GM12892 (cell line): Measurements from ENCODE around the gene DGCR2.
"Not testable (repeated sequence)": the region's sequence is repeated elsewhere in the genome, so short reads cannot be mapped to it uniquely, and the experiment has no call there.

Experiments
- POLR2A ChIP-seq: IDR thresholded peaks from 2 replicates; pipeline ENCODE4 v1.6.1; 2011; ENCODE audit warnings: low read depth, low read length, control low read depth
- POLR2AphosphoS5 ChIP-seq: IDR thresholded peaks from 2 replicates; pipeline ENCODE4 v1.6.1; 2011; ENCODE audit warnings: low read depth, low read length, control low read depth
- TAF1 ChIP-seq: IDR thresholded peaks from 2 replicates; pipeline ENCODE4 v1.6.1; 2011; ENCODE audit warnings: low read depth, mild to moderate bottlenecking, control low read depth, low read length, borderline replicate concordance

DNA sequence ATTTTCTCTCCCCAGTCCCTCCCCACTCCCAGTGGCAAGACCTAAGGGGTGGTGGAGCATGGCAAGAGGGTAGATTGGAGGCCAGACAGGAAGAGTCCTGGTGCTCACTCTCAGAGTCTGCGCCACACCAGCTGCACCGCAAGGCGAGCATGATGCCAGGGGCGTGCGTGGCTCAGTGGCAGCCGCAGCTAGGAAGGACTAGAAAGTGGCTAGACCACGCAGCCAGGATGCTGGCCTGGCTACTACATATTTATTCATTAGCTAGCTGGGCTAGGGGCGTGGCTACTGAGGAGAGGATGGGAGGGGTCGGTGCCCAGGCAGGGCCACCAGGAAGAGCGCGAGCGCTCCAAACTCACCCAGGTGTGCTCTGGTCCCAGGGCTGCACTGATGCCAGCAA, 87.5 kb downstream of the DGCR2 start:
- TF ChIP-seq POLR2A, POLR2AphosphoS5, TAF1: not testable (repeated sequence)
